Ascending aorta (tissue), 2 donors: ENCODE measurements around the gene PRDM2. TPM values are rescaled to one million over a fixed set of nuclear protein-coding genes. Genes with fewer than 3 reads are reported as not detected.

Experiments used
- DNase-seq, 2 donors: peaks; one replicate each; pipeline ENCODE4 v3.0.0-alpha.2; 2019; ENCODE audit warnings: low spot score in 2 of 2
- H3K27ac ChIP-seq, 2 donors: fragments of 200-600 bp; sonication (generic); one replicate each; pipeline ENCODE4 v1.5.1; 2016 to 2017; ENCODE audit warnings: mild to moderate bottlenecking in 1 of 2
- H3K27me3 ChIP-seq: fragments of 200-600 bp; sonication (generic); one replicate; pipeline ENCODE4 v1.5.1; 2017
- H3K36me3 ChIP-seq, 2 donors: fragments of 200-600 bp; sonication (generic); one replicate each; pipeline ENCODE4 v1.5.1; 2016
- H3K4me1 ChIP-seq, 2 donors: fragments of 200-600 bp; sonication (generic); one replicate each; pipeline ENCODE4 v1.5.1; 2016 to 2017; ENCODE audit warnings: mild to moderate bottlenecking in 1 of 2
- H3K4me3 ChIP-seq, 2 donors: fragments of 200-600 bp; sonication (generic); one replicate each; pipeline ENCODE4 v1.5.1; 2016 to 2017; ENCODE audit warnings: mild to moderate bottlenecking in 1 of 2
- H3K9me3 ChIP-seq, 2 donors: fragments of 200-600 bp; sonication (generic); one replicate each; pipeline ENCODE4 v1.5.1; 2016
- intact Hi-C: fragments of 100-400 bp; cut with DNase I; formaldehyde crosslinking; loops from one replicate; pipeline ENCODE4 v1.15.1; 2023
- total RNA-seq: library from RNA; depleted of rRNA; stranded (reverse); fragments of >200 nt; gene quantifications from one replicate; pipeline ENCODE4 v1.1.0, GENCODE V29; 2016
- TF ChIP-seq, protein P1 (sequence below), 3 experiments: fragments of 200-600 bp in 2 of 3; fragments of 450-650 bp in 1 of 3; sonication (generic) in 2 of 3; IDR thresholded peaks; one replicate each; pipeline ENCODE4 v1.5.1; 2016 to 2019; ENCODE audit warnings: antibody characterized with exemption in 3 of 3, mild to moderate bottlenecking in 1 of 3, moderate library complexity in 1 of 3

PRDM2 gene
- total RNA-seq, 1 donor from 2014 or later: 27.2 TPM

DNA sequence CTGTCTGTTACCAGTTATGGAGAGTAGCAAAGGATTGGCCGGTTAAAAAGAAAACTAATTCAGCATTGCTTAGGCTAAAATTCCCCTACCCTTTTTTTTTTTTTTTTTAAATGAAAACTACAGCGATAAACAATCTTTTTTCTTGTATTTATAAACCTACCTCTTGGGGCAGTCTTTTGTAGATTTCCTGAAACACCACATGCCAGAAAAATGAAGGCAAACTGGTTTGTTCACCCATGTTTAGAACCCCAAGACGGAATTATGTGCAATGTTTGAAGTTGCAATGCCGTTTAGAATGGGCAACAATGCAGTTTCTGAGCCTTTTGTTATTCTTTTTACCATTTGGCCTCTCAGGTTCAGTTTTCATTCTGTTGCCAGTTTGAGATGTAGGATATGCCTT, 59.1 kb downstream of the PRDM2 start:
- no peaks in the 10 kb centered on the region for H3K9me3 ChIP-seq
- DNase-seq: no peak
- no peak overlapping the region for H3K27ac ChIP-seq
- no peak overlapping the region for H3K4me3 ChIP-seq
- intact Hi-C loops: no loop called here
- H3K36me3 ChIP-seq: no peaks in the 10 kb centered on the region
- TF ChIP-seq, protein P1, sequence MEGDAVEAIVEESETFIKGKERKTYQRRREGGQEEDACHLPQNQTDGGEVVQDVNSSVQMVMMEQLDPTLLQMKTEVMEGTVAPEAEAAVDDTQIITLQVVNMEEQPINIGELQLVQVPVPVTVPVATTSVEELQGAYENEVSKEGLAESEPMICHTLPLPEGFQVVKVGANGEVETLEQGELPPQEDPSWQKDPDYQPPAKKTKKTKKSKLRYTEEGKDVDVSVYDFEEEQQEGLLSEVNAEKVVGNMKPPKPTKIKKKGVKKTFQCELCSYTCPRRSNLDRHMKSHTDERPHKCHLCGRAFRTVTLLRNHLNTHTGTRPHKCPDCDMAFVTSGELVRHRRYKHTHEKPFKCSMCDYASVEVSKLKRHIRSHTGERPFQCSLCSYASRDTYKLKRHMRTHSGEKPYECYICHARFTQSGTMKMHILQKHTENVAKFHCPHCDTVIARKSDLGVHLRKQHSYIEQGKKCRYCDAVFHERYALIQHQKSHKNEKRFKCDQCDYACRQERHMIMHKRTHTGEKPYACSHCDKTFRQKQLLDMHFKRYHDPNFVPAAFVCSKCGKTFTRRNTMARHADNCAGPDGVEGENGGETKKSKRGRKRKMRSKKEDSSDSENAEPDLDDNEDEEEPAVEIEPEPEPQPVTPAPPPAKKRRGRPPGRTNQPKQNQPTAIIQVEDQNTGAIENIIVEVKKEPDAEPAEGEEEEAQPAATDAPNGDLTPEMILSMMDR (IDR thresholded peaks at IDR 0.05): no peak
- H3K4me1 ChIP-seq: peaks cover 5 to 43% of the 10 kb centered on the region in 2 donors
- no peaks in the 10 kb centered on the region for H3K27me3 ChIP-seq

- Histone ChIP-seq H3K27ac (no peak overlapping the region), H3K4me1 (peaks cover 5 to 48% of the 10 kb centered on the region in 2 donors), H3K36me3 (no peaks in the 10 kb centered on the region), H3K27me3 (no peaks in the 10 kb centered on the region), H3K9me3 (no peaks in the 10 kb centered on the region), H3K4me3 (no peak overlapping the region)
- TF ChIP-seq, protein P1 (IDR thresholded peaks at IDR 0.05): no peak
- intact Hi-C loops: no loop called here
- DNase-seq: no peak
These were observed 60.4 kb downstream of the PRDM2 start for GRCh38 chr1:13760340-13760739.

GRCh38 chr1:13760921-13761320, 60.9 kb downstream of the PRDM2 start:
- H3K36me3 ChIP-seq: no peaks in the 10 kb centered on the region
- H3K4me3 ChIP-seq: no peak overlapping the region
- H3K9me3 ChIP-seq: no peaks in the 10 kb centered on the region
- H3K27ac ChIP-seq: no peak overlapping the region
- no peaks in the 10 kb centered on the region for H3K27me3 ChIP-seq
- peaks cover 5 to 46% of the 10 kb centered on the region in 2 donors for H3K4me1 ChIP-seq
- TF ChIP-seq, protein P1 (IDR thresholded peaks at IDR 0.05): no peak
- no peak for DNase-seq
- intact Hi-C loops: no loop called here

- TF ChIP-seq, protein P1 (IDR thresholded peaks at IDR 0.05): no peak
- Histone ChIP-seq H3K9me3 (no peaks in the 10 kb centered on the region), H3K4me1 (peaks cover 5 to 41% of the 10 kb centered on the region in 2 donors), H3K27me3 (no peaks in the 10 kb centered on the region), H3K36me3 (no peaks in the 10 kb centered on the region), H3K4me3 (no peak overlapping the region), H3K27ac (no peak overlapping the region)
- intact Hi-C loops: no loop called here
- no peak for DNase-seq
These were observed 61.9 kb downstream of the PRDM2 start for GRCh38 chr1:13761883-13762282.

GRCh38 chr1:13762642-13763041, 62.7 kb downstream of the PRDM2 start:
- Histone ChIP-seq H3K27ac (no peak overlapping the region), H3K27me3 (no peaks in the 10 kb centered on the region), H3K36me3 (no peaks in the 10 kb centered on the region), H3K9me3 (no peaks in the 10 kb centered on the region), H3K4me3 (no peak overlapping the region), H3K4me1 (peaks cover 5 to 33% of the 10 kb centered on the region in 2 donors)
- intact Hi-C loops: no loop called here
- DNase-seq: no peak
- TF ChIP-seq, protein P1 (IDR thresholded peaks at IDR 0.05): no peak

- intact Hi-C loops: no loop called here
- H3K27ac ChIP-seq: no peak overlapping the region
These were observed 63.2 kb downstream of the PRDM2 start for GRCh38 chr1:13763222-13763621.

More at GRCh38 chr1:13763222-13763621, 63.2 kb downstream of the PRDM2 start:
- Histone ChIP-seq H3K4me1 (peaks cover 5 to 29% of the 10 kb centered on the region in 2 donors), H3K4me3 (no peak overlapping the region), H3K27me3 (no peaks in the 10 kb centered on the region), H3K36me3 (no peaks in the 10 kb centered on the region), H3K9me3 (no peaks in the 10 kb centered on the region)
- DNase-seq: no peak
- TF ChIP-seq, protein P1 (IDR thresholded peaks at IDR 0.05): no peak
